NCI-H2081 treated with DMSO at 0.1 percent for 48 hours (cell line): ENCODE results near the gene MGRN1.

Experiments used
- DNase-seq: peaks from one replicate; lab custom pipeline; 2025; lab: John Stamatoyannopoulos, UW

Gene MGRN1

DNA sequence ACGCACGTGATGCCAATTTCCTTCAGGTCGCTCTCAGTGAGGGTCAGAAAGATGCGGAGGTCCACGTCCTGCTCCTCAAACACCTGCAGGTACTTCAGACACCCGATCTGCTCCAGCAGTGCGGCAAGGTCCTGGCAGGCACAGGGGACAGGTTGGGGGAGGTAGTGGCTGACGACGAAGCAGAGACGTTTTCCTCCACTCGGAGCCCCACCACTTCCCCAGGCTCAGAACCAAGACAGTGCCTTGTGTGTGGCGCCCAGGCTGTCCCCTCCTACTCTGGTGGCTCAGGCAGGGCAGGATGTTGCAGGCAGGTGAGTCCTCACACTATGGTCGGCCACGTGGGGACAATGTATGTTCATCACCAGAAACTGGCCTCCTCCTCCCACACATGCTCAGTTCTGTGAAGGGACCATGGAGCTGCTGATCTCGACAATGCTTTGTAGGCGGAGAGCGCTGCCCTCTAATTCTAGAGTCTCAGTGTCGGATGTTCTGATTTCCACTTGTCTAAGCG lies 74.5 kb downstream of the MGRN1 start:
- DNase-seq, result no peak

DNA sequence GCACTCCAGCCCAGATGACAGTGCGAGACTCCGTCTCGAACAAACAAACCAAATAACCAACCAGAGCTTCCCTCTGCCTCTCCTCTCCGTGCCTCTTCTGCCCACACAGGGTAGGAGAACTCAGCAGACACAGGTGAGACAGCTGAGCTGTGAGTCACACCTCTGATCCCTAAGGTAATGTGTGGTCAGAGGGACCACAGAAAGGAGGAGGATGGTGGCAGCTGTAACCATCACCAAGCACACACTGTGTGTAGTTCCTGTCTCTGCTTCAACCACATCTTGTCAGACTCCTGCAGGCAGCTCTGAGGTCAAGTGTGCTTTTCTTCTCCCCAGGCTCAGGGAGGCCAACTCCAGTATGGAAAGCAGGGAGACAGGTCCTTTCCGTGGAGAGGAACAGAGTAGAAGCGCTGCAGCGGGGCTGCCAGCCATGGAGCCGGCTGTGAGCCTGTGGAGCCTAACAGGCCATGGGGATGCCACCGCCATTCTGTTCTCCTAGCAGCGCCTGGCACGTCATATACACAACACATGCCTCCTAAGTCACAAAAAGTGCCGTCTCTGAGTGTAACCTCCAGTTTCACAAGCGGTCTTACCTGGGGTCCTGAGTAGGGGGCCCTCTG lies 75.9 kb downstream of the MGRN1 start:
- DNase-seq, result no peak

GRCh38 chr16:4700997-4701743 lies 76.5 kb downstream of the MGRN1 start:
- DNase-seq, result no peak

DNA sequence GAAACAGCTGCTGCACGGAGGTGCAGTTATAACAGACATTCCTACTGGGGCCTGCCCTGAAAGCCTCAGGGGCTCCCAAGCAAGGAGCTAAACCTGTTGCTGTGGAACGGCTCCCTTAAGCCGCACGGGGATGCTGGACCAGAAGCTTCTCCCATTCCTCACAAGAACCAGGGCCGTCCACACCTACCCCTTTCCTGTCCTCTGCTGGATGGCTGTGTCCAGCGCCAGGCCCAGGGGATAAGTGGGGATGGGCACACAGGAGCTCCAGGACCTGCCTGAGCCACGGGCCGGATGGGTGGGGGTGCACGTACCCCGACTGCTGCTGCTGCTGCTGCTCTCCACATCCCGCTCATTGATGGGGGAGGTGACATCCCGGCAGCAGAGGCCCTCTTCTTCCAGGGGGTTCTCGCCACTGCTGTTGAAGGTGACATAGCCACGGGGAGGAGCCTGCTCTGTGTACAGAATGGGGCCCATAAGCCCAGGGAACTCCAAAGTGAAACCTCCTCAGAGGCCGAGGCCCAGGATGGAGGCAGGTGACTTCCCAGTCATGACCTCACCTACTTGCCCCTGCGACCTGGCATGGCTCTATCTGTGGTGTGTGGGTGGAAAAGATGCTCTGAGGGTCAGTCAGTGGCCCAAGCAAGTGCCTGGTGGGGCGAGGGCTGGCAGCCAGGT lies 77.3 kb downstream of the MGRN1 start:
- no peak for DNase-seq

GRCh38 chr16:4702466-4702808 lies 77.8 kb downstream of the MGRN1 start:
- DNase-seq, result no peak

DNA sequence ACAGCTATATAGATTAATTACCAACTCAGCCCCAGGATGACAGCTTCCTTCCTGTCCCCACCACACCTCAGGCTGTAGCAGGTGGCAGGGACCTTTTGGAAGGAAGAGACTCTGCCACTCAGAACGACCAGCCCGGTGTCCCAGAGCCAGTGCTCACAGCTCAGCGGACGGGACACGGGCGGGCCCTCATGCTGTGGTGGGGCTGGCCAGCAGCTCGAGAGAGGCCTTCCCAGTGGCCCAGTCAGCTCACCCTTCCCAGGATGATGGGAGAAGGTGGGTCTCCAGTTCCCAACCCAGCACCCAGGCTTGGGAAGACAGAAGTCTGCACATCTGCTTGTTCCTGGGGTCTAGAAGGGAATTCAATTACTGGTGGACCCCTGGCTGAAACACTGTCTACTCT lies 79.3 kb downstream of the MGRN1 start:
- DNase-seq, result no peak

GRCh38 chr16:4704491-4704890 lies 79.9 kb downstream of the MGRN1 start:
- DNase-seq, result no peak

GRCh38 chr16:4704913-4705312 lies 80.3 kb downstream of the MGRN1 start:
- DNase-seq, result no peak

DNA sequence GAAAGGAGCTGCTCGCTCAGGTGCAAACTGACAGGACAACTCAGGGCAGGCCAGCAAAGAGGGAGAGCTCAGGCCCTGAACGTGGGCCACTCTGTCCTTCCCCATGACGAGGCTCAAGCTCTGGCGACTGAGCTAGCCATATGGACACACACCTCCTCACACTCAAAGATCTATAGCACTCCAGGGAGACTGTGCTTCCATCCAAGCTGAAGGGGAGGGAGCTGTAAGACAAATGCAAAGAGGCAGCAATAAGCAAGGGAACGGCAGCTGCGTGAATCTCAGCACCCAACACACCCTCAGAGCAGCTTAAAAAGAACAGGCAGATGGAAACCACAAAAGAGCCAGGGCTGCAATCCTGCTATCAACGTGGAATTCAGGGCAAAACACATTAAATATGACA lies 82.2 kb downstream of the MGRN1 start:
- DNase-seq, result no peak

DNA sequence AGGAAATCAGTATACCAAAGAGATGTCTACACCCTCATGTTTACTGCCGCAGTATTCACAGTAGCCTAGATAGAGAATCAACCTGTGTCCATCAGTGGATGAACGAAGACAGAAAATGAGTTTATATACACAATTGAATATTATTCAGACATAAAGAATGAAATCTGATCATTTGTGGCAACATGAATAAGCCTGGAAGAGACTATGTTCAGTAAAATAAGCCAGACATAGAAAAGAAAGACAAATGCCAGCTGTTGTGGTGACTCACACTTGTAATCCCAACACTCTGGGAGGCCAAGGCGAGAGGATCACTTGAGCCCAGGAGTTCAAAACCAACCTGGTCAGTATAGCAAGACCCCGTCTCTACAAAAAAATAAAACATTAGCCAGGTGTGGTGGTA lies 84.9 kb downstream of the MGRN1 start:
- no peak for DNase-seq

DNA sequence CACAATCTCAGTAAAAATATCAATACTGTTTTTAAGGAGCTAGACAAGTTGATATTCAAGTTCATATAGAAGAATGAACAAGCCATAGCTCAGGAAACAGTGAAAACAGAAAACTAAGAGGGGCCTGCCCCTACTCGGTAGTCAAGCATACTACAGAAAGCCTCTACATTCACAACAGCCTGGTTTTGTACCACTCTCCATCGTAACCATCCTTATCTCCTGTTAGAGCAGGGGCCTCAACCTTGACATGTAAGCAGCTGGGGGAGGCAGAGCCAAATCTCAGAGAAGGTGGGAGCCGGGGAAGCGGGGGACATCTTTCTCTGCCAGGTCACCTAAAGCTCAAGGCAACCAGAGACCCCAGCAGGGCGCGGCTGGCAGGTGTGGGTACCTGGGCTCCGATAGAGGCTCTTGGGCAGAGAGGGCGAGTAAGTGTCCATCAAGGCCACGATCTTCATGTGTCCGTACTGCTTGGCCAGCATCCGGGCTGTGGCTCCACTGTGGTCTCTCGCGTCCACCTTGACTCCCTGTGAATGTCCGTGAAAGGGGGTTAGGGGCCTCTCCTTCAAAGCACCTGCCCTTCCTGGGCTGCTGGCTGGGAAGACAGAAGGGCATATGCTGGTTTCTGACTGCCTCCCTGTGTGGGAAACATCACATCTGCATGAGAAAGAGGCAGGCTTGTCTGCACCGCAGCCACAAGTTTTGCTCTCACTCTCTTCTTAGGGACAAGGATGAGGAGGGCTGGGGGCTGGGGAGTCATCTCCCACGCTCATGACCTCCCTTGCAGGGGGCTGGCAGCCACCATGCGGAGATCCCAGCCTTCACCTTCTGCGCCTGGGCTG lies 89.3 kb downstream of the MGRN1 start:
- no peak for DNase-seq

- DNase-seq, result no peak
Measured at GRCh38 chr16:4714996-4715395, 90.4 kb downstream of the MGRN1 start.

DNA sequence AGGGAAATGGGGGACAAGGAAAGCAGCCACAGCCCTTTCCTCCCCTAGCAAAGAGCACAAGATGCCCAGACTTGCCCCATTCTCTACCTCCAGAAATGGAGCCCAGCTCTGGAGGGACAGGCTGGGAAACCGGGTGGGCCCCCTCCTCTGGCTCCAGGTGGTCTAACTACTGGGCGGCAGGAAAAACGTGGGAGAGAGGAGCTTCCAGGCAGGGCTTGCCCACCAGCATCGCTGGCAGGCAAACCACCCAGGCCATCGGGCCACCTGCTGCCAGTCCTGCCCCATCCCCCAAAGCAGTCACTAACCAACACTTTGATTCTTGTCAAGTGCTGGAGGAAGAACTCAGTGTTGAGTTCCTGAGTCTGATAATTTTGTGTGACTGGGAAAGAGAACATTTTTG lies 93.8 kb downstream of the MGRN1 start:
- no peak for DNase-seq

- DNase-seq, result no peak
Measured at GRCh38 chr16:4723071-4723767, 98.6 kb downstream of the MGRN1 start.

DNA sequence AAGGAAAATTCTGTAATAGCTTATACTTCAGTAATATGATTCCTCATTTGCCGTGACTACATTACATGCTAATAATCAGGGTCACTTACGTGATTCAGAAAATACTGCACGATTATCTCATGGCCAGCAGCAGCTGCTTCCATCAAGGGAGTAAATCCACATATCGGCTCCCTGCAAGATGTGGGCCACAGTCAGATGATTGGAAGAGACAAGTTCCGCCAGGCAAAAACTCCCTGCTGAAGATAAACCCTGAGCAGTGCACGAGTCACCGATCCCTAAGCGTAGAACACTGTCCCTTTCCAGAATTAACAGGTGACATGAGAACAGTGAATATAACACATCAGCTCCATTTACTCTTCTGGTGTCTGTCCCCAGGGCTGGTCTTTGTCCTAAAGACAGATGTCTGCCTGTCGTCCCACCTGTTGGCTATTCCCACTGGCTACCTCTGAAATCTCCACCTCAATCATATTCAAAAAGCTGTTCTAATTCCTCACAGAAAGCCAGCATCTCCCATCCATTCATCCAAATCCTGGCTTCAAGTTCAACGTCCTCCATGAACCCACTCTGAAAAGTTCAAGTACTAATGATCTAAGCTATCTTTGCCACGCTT lies 100.1 kb downstream of the MGRN1 start:
- DNase-seq, result no peak

- DNase-seq, result no peak
Measured at GRCh38 chr16:4726616-4727015, 102.0 kb downstream of the MGRN1 start.

- DNase-seq, result no peak
Measured at GRCh38 chr16:4728676-4729075, 104.0 kb downstream of the MGRN1 start.

- no peak for DNase-seq
Measured at GRCh38 chr16:4729876-4730275, 105.2 kb downstream of the MGRN1 start.

DNA sequence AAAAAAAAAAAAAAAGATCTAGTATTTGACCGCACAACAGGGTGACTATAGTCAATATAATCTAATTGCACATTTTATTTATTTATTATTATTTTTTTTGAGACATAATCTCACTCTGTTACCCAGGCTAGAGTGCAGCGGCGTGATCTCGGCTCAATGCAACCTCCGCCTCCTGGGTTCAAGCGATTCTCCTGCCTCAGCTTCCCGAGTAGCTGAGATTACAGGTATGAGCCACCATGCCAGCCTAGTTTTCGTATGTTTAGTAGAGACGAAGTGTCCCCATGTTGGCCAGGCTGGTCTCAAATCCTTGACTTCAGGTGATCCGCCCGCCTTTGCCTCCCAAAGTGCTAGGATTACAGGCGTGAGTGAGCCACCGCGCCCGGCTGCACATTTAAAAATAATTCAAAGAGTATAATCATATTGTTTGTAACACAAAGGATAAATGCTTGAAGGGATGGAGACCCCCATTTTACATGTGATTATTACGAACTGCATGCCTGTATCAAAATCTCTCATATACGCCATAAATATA lies 108.7 kb downstream of the MGRN1 start:
- DNase-seq, result no peak

DNA sequence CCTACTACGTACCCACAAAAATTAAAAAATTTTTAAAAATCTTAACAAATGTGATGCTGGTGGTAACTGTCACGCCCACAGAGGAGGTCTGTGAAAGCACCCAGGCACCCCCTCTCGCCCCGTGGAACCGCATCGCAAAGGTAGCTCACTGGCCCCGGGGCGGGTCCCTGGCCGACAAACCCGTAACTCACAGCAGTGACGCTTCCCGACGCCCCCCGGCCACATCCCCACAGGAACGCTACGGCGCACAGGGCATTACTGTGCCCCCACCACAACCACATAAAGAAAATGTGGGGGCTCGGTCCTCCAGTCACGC lies 109.1 kb downstream of the MGRN1 start:
- DNase-seq, result no peak

DNA sequence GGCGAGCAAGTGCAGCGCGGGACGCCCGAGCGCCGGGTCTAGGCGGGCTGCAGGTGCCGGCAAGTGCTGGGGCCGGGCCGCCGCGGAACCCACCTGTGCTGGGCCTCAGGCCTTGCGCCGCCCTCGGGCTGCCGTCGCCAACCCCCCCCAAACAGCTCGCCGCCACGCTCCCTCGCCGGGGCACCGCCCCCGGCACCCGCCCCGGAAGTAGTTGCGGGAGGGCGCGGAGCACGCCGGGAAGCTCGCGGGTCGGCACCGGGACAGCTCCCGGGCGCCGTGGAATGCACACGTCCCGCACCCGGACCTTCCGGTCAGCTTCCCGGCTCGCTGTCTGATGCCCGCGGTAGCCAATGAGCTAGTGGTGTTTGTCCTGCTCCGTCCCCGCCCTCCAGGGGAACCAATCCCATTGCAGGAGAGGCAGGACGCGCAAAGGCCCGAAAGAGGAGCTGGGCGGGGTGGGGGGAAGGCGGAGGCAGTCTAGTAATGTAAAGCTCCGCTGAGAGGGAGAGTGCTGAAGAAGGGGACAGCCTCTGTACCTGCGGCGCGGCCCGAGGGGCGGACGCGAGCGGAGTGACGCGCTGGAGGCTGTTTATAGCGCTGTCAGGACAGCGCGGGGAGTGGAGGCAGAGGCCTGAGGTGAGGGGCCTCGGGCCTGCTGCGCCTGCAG lies 109.6 kb downstream of the MGRN1 start, which contains the start of the genes ANKS3 and DNAAF8:
ANKS3 (minus strand) TSS at position 209 of the 667 bp plus-strand sequence. CDS start 4,122 bp downstream, outside the sequence.
DNAAF8 (plus strand) TSS at position 475 of the 667 bp plus-strand sequence. CDS start 1,978 bp downstream, outside the sequence.
- DNase-seq, result peak; percentile 73
